H1 (cell line): ENCODE data around the gene SRRM3. TPM values are rescaled to one million over a fixed set of nuclear protein-coding genes. Genes with fewer than 3 reads are reported as not detected.

Source experiments
- CTCF ChIA-PET: fragments of 300-600 bp; sonication (Branson Sonifier 250); formaldehyde crosslinking; loops from one replicate; lab custom pipeline; 2021; ENCODE audit not compliant: partially characterized antibody; lab: Charles Lee
- POLR2A ChIA-PET: fragments of 300-600 bp; sonication (Branson Sonifier 250); formaldehyde crosslinking; loops from one replicate; lab custom pipeline; 2021; ENCODE audit warnings: inconsistent platforms; ENCODE audit not compliant: partially characterized antibody; lab: Charles Lee
- DNase-seq, 2 experiments: peaks; one replicate each; pipeline versions ENCODE4 v3.0.0 to v3.0.0-alpha.2; 2010 to 2022; ENCODE audit warnings: low spot score in 2 of 2, low read depth in 1 of 2, mixed read lengths in 1 of 2
- FAIRE-seq: peaks from 2 replicates; lab custom pipeline; 2011; peaks lifted over from hg19 to GRCh38; lab: Jason Lieb, UNC
- H2AFZ ChIP-seq: 2 replicates; pipeline ENCODE4 v1.8.1; 2012; ENCODE audit warnings: low read length, inconsistent platforms
- H2AK5ac ChIP-seq: 2 replicates; pipeline ENCODE4 v1.6.1; 2013; ENCODE audit warnings: low read depth, low read length
- H2BK120ac ChIP-seq: replicated peaks from 2 replicates; pipeline ENCODE3; 2013; ENCODE audit warnings: low read depth, low read length, inconsistent platforms
- H2BK12ac ChIP-seq: 2 replicates; pipeline ENCODE4 v1.6.1; 2013; ENCODE audit warnings: low read depth, low read length
- H2BK15ac ChIP-seq: 2 replicates; pipeline ENCODE4 v1.6.1; 2013; ENCODE audit warnings: low read length
- H2BK20ac ChIP-seq: 2 replicates; pipeline ENCODE4 v1.6.1; 2013; ENCODE audit warnings: low read length
- H2BK5ac ChIP-seq: 2 replicates; pipeline ENCODE4 v1.6.1; 2013; ENCODE audit warnings: low read depth, low read length
- H3K14ac ChIP-seq: 2 replicates; pipeline ENCODE4 v1.6.1; 2013; ENCODE audit warnings: inconsistent platforms; ENCODE audit not compliant: insufficient read length
- H3K18ac ChIP-seq: 2 replicates; pipeline ENCODE4 v1.6.1; 2013; ENCODE audit warnings: low read length; ENCODE audit errors: extremely low read depth
- H3K23ac ChIP-seq: 2 replicates; pipeline ENCODE4 v1.6.1; 2013; ENCODE audit warnings: inconsistent platforms; ENCODE audit not compliant: insufficient read length
- H3K23me2 ChIP-seq: 2 replicates; pipeline ENCODE4 v1.6.1; 2013; ENCODE audit warnings: low read depth, low read length
- H3K27ac ChIP-seq: 2 replicates; pipeline ENCODE4 v1.6.1; 2011; ENCODE audit warnings: low read depth, low read length, inconsistent platforms
- H3K27me3 ChIP-seq, 4 experiments: replicated peaks in 1 of 4; 1 replicate in 1 of 4; 2 replicates in 3 of 4; pipeline versions ENCODE4 v1.6.1 to v1.8.1; 2011 to 2013; ENCODE audit warnings: low read length in 3 of 4, mild to moderate bottlenecking in 3 of 4, inconsistent platforms in 2 of 4, mixed read lengths in 2 of 4, moderate library complexity in 1 of 4; ENCODE audit not compliant: control insufficient read depth in 3 of 4, insufficient read depth in 3 of 4; ENCODE audit errors: extremely low read depth in 1 of 4
- H3K36me3 ChIP-seq, 4 experiments: 2 replicates each; pipeline versions ENCODE4 v1.6.1 to v1.8.1; 2011 to 2013; ENCODE audit warnings: mild to moderate bottlenecking in 4 of 4, low read length in 3 of 4, moderate library complexity in 2 of 4, control low read depth in 1 of 4, inconsistent platforms in 1 of 4; ENCODE audit not compliant: insufficient read depth in 4 of 4, control insufficient read depth in 2 of 4
- H3K4ac ChIP-seq: replicated peaks from 2 replicates; pipeline ENCODE3; 2013; ENCODE audit warnings: low read length, low read depth, mixed read lengths, inconsistent platforms; ENCODE audit not compliant: insufficient read length
- H3K4me1 ChIP-seq, 4 experiments: replicated peaks in 1 of 4; 1 replicate in 1 of 4; 2 replicates in 3 of 4; pipeline versions ENCODE4 v1.6.1 to v1.8.1; 2011 to 2013; ENCODE audit warnings: low read length in 3 of 4, inconsistent platforms in 2 of 4, mixed read lengths in 1 of 4; ENCODE audit not compliant: insufficient read depth in 4 of 4, control insufficient read depth in 3 of 4
- H3K4me2 ChIP-seq, 2 experiments: 2 replicates each; pipeline versions ENCODE4 v1.6.1 to v1.8.1; 2011 to 2013; ENCODE audit warnings: low read depth in 2 of 2, low read length in 2 of 2, control low read depth in 1 of 2, inconsistent platforms in 1 of 2, mild to moderate bottlenecking in 1 of 2; ENCODE audit not compliant: insufficient read depth in 1 of 2
- H3K4me3 ChIP-seq, 4 experiments: fragments of 200-600, 300-600 bp in 1 of 4; sonication (generic), shearing (Covaris generic), sonication (Bioruptor Twin) in 1 of 4; 2 replicates each; pipeline versions ENCODE4 v1.5.1 to v1.8.1; 2011 to 2016; ENCODE audit warnings: low read length in 4 of 4, low read depth in 3 of 4, control low read depth in 2 of 4, inconsistent platforms in 2 of 4, mild to moderate bottlenecking in 2 of 4, mixed read lengths in 1 of 4, moderate library complexity in 1 of 4; ENCODE audit not compliant: insufficient read depth in 2 of 4; ENCODE audit errors: extremely low read depth in 1 of 4
- H3K56ac ChIP-seq: replicated peaks from 2 replicates; pipeline ENCODE3; 2013; ENCODE audit warnings: low read depth, mild to moderate bottlenecking, mixed read lengths, low read length, inconsistent platforms; ENCODE audit not compliant: insufficient read length
- H3K79me1 ChIP-seq: 2 replicates; pipeline ENCODE4 v1.6.1; 2013; ENCODE audit warnings: low read depth, low read length, control low read depth
- H3K79me2 ChIP-seq, 2 experiments: 2 replicates each; pipeline versions ENCODE4 v1.6.1 to v1.8.1; 2012 to 2013; ENCODE audit warnings: low read length in 2 of 2, mild to moderate bottlenecking in 2 of 2, inconsistent platforms in 1 of 2; ENCODE audit not compliant: insufficient read depth in 2 of 2, control insufficient read depth in 1 of 2
- H3K9ac ChIP-seq, 4 experiments: replicated peaks in 1 of 4; 1 replicate in 1 of 4; 2 replicates in 3 of 4; pipeline versions ENCODE4 v1.6.1 to v1.8.1; 2011 to 2013; ENCODE audit warnings: low read depth in 3 of 4, low read length in 3 of 4, control low read depth in 2 of 4, mild to moderate bottlenecking in 2 of 4, moderate library complexity in 2 of 4, inconsistent platforms in 1 of 4; ENCODE audit errors: extremely low read depth in 1 of 4
- H3K9me3 ChIP-seq, 2 experiments: 2 replicates each; pipeline versions ENCODE4 v1.6.1 to v1.8.1; 2012 to 2013; ENCODE audit warnings: mild to moderate bottlenecking in 2 of 2, moderate library complexity in 2 of 2, control low read depth in 1 of 2, inconsistent platforms in 1 of 2, low read depth in 1 of 2, low read length in 1 of 2, mixed read lengths in 1 of 2; ENCODE audit not compliant: insufficient read depth in 2 of 2
- H4K20me1 ChIP-seq, 2 experiments: replicated peaks in 1 of 2; 2 replicates each; pipeline versions ENCODE3 to v1.8.1; 2011 to 2013; ENCODE audit warnings: inconsistent platforms in 2 of 2, low read length in 2 of 2, mild to moderate bottlenecking in 1 of 2; ENCODE audit not compliant: insufficient read depth in 2 of 2, control insufficient read depth in 1 of 2
- H4K5ac ChIP-seq: 2 replicates; pipeline ENCODE4 v1.6.1; 2013; ENCODE audit warnings: low read length, low read depth, mixed read lengths, inconsistent platforms; ENCODE audit not compliant: insufficient read length
- H4K8ac ChIP-seq: 2 replicates; pipeline ENCODE4 v1.8.0; 2013; ENCODE audit warnings: mild to moderate bottlenecking, moderate library complexity, low read length, inconsistent platforms; ENCODE audit not compliant: insufficient read depth; ENCODE audit errors: extremely low read depth
- H4K91ac ChIP-seq: replicated peaks from 2 replicates; pipeline ENCODE3; 2013; ENCODE audit warnings: low read length, mixed read lengths, inconsistent platforms; ENCODE audit not compliant: insufficient read length
- ATF3 ChIP-seq: IDR thresholded peaks from 2 replicates; pipeline ENCODE4 v1.6.1; 2011; ENCODE audit warnings: low read depth, mild to moderate bottlenecking, low read length; ENCODE audit not compliant: insufficient read depth
- CBX5 ChIP-seq: fragments of 300-800, 300-1000 bp; sonication (generic); IDR thresholded peaks from 2 replicates; pipeline ENCODE4 v1.7.1; 2016; ENCODE audit warnings: antibody characterized with exemption, low read length, low read depth
- CHD2 ChIP-seq: IDR thresholded peaks from 2 replicates; pipeline ENCODE4 v1.6.1; 2012; ENCODE audit warnings: low read length, improper control_type of control experiment
- RFX5 ChIP-seq: IDR thresholded peaks from 2 replicates; pipeline ENCODE4 v1.6.1; 2011; ENCODE audit warnings: low read depth, low read length, improper control_type of control experiment, borderline replicate concordance
- WGBS, 2 experiments: shearing (Covaris generic) in 1 of 2; methylation state at CpG; one replicate each; pipeline versions ENCODE4 v1.1.6 to v1.1.7; 2013 to 2015; ENCODE audit warnings: low lambda C conversion rate in 2 of 2, mixed read lengths in 2 of 2, inconsistent platforms in 1 of 2, low coverage in 1 of 2, missing lambda C conversion rate in 1 of 2; ENCODE audit not compliant: insufficient replicate concordance in 2 of 2, insufficient coverage in 1 of 2, insufficient read length in 1 of 2; ENCODE audit errors: extremely low coverage in 1 of 2, missing lambda C conversion rate in 1 of 2; 5-methylcytosine and 5-hydroxymethylcytosine counted together
- polyA plus RNA-seq, 7 experiments: library from polyadenylated mRNA; depleted of rRNA in 3 of 7; stranded (reverse) in 5 of 7; unstranded in 2 of 7; fragments of >200 nt in 5 of 7; fragments of 200-250 nt in 2 of 7; gene quantifications; 1 replicate in 5 of 7; 2 replicates in 1 of 7; 4 replicates in 1 of 7; pipeline versions ENCODE4 v1.2.1 to v1.2.3, GENCODE V29; 2011 to 2013; ENCODE audit warnings: missing spikeins in 2 of 7, mixed read lengths in 2 of 7
- total RNA-seq: library from RNA; stranded (reverse); fragmentation: NEBNext Ultra II Directional; extraction: Animal tissue kit (Norgen Biotek cat#: 25700); gene quantifications from 2 replicates; pipeline ENCODE4 v1.2.1, GENCODE V29; 2021

Gene SRRM3
- total and polyA plus RNA-seq, 2 of the 8 experiments (the other 6 are each of a cell fraction or from before 2014, with no cell fraction given) = 10.4 to 17.4 TPM

GRCh38 chr7:76272142-76272541 is 70.4 kb downstream of the SRRM3 start:
- peaks cover 8% of the 10 kb centered on the region; the same call in 1 of the 2 replicates for H3K23me2 ChIP-seq
- POLR2A ChIA-PET = interaction anchor here (0.7 kb wide), 1 partner anchor 20 kb away, joined by 3 read pairs; no protein-coding TSS in a partner anchor
- no peak for FAIRE-seq

More at GRCh38 chr7:76272142-76272541, 70.4 kb downstream of the SRRM3 start:
- Histone ChIP-seq H3K56ac (no peak overlapping the region), H2BK120ac (no peak overlapping the region), H2BK20ac (no peak overlapping the region), H2AK5ac (0 out of 2 replicates have a peak overlapping the region, but pooled peaks have one; percentile 7), H3K18ac (no peak overlapping the region), H2BK5ac (no peak overlapping the region), H3K79me2 (no peaks in the 10 kb centered on the region), H3K23ac (no peak overlapping the region), H3K4me1 (peaks cover 7 to 29% (median 20%) of the 10 kb centered on the region in 4 experiments), H2AFZ (no peak overlapping the region), H4K5ac (no peak overlapping the region), H3K27me3 (peaks cover 0 to 5% (median 0%) of the 10 kb centered on the region in 4 experiments; a peak in 2 of 7 replicates), H3K4me2 (no peak overlapping the region; a peak in 1 of 4 replicates), H3K9ac (no peak overlapping the region), H3K4ac (no peak overlapping the region), H2BK12ac (no peak overlapping the region), H3K14ac (no peak overlapping the region), H4K20me1 (no peaks in the 10 kb centered on the region), H4K8ac (no peak overlapping the region), H3K9me3 (no peaks in the 10 kb centered on the region), H4K91ac (no peak overlapping the region), H3K4me3 (no peak overlapping the region), H3K79me1 (no peaks in the 10 kb centered on the region), H2BK15ac (no peak overlapping the region), H3K36me3 (no peaks in the 10 kb centered on the region), H3K27ac (no peak overlapping the region)
- CTCF ChIA-PET = interaction anchor here (0.9 to 4.8 kb wide), 5 partner anchors 9 to 94 kb away, joined by 3 to 26 read pairs (median 5); no protein-coding TSS in a partner anchor
- WGBS, 2 experiments = 95% methylated on average over 6 of the region's 6 CpGs; no CpG with 5 or more reads in 1 of the 2 experiments
- DNase-seq = no peak
- TF ChIP-seq CBX5 (no peak), ATF3 (no peak), CHD2 (no peak), RFX5 (no peak)
